Body of pancreas (tissue), 4 donors: ENCODE results near the gene OTULINL. TPM values are rescaled to one million over a fixed set of nuclear protein-coding genes. Genes with fewer than 3 reads are reported as not detected.
A peak's percentile ranks its signal among the peaks of the same experiment; 100 is the strongest.

ENCODE experiments used
- ATAC-seq: fragments of 150-250 bp; one replicate; pipeline ENCODE4 v1.9.1; 2016
- DNase-seq, 4 donors: peaks; one replicate each; pipeline ENCODE4 v3.0.0-alpha.2; 2019
- H3K27ac ChIP-seq, 4 donors: fragments of 200-600 bp; sonication (generic); 1 replicate in 3 of 4; 2 replicates in 1 of 4; pipeline versions ENCODE4 v1.5.1 to v1.6.1; 2016 to 2019; ENCODE audit warnings: mild to moderate bottlenecking in 1 of 4, mixed read lengths in 1 of 4, moderate library complexity in 1 of 4
- H3K27me3 ChIP-seq, 2 donors: fragments of 200-600 bp; sonication (generic); one replicate each; pipeline ENCODE4 v1.6.0; 2016; ENCODE audit warnings: mild to moderate bottlenecking in 1 of 2
- H3K36me3 ChIP-seq, 2 donors: fragments of 200-600 bp; sonication (generic); replicated peaks in 1 of 2; 2 replicates each; pipeline ENCODE4 v1.5.1; 2016; ENCODE audit warnings: low read depth in 2 of 2; ENCODE audit not compliant: insufficient read depth in 1 of 2
- H3K4me1 ChIP-seq: fragments of 200-600 bp; sonication (generic); one replicate; pipeline ENCODE4 v1.6.0; 2016
- H3K4me3 ChIP-seq, 2 donors: fragments of 200-600 bp; sonication (generic); 1 replicate in 1 of 2; 2 replicates in 1 of 2; pipeline ENCODE4 v1.5.1; 2016 to 2019
- H3K9me3 ChIP-seq, 3 donors: fragments of 200-600 bp; sonication (generic); 1 replicate in 2 of 3; 2 replicates in 1 of 3; pipeline ENCODE4 v1.5.1; 2016
- CTCF ChIP-seq, 7 experiments: fragments of 450-650 bp in 4 of 7; fragments of 200-600 bp in 3 of 7; sonication (generic) in 3 of 7; IDR thresholded peaks; one replicate each; pipeline ENCODE4 v1.5.1; 2016 to 2019; ENCODE audit warnings: antibody characterized with exemption in 7 of 7
- POLR2A ChIP-seq, 3 donors: fragments of 450-650 bp; IDR thresholded peaks; one replicate each; pipeline ENCODE4 v1.6.1; 2016; ENCODE audit warnings: antibody characterized with exemption in 3 of 3, mild to moderate bottlenecking in 2 of 3
- WGBS, 2 donors: methylation state at CpG; one replicate each; pipeline ENCODE4 v1.1.5; 2017; 5-methylcytosine and 5-hydroxymethylcytosine counted together
- intact Hi-C: fragments of 100-400 bp; cut with DNase I; formaldehyde crosslinking; loops from one replicate; pipeline ENCODE4 v1.15.1; 2023
- total RNA-seq, 2 donors: library from RNA; depleted of rRNA; stranded (reverse); fragments of >200 nt; gene quantifications; one replicate each; pipeline ENCODE4 v1.1.0, GENCODE V29; 2016

OTULINL gene
- total RNA-seq, 2 donors from 2014 or later: 3.3 to 26.2 TPM

GRCh38 chr5:14569948-14570691 is 11.5 kb upstream of the OTULINL start:
- ATAC-seq (no peak), DNase-seq (no peak)
- WGBS, 2 donors: 61 to 64% methylated on average over 4 of the region's 4 CpGs
- H3K4me3 ChIP-seq: no peak overlapping the region
- H3K27ac ChIP-seq: no peak overlapping the region
- intact Hi-C loops: no loop called here
- no peaks in the 10 kb centered on the region for H3K27me3 ChIP-seq
- no peak for TF ChIP-seq POLR2A (IDR thresholded peaks at IDR 0.05)
- TF ChIP-seq CTCF (IDR thresholded peaks at IDR 0.05): no peak
- no peaks in the 10 kb centered on the region for H3K9me3 ChIP-seq
- H3K4me1 ChIP-seq: peaks cover 10% of the 10 kb centered on the region
- no peaks in the 10 kb centered on the region for H3K36me3 ChIP-seq

- TF ChIP-seq POLR2A (IDR thresholded peaks at IDR 0.05) (no peak), CTCF (IDR thresholded peaks at IDR 0.05) (no peak)
- no peaks in the 10 kb centered on the region for H3K9me3 ChIP-seq
- DNase-seq: no peak
- intact Hi-C loops: no loop called here
- no peaks in the 10 kb centered on the region for H3K27me3 ChIP-seq
- H3K4me3 ChIP-seq: no peak overlapping the region
- no peak for ATAC-seq
- H3K27ac ChIP-seq: no peak overlapping the region
- H3K4me1 ChIP-seq: peaks cover 10% of the 10 kb centered on the region
- H3K36me3 ChIP-seq: no peaks in the 10 kb centered on the region
- WGBS, 2 donors: 93 to 96% methylated on average over 1 of the region's 1 CpG
Measured at GRCh38 chr5:14571901-14572300, 9.7 kb upstream of the OTULINL start.

DNA sequence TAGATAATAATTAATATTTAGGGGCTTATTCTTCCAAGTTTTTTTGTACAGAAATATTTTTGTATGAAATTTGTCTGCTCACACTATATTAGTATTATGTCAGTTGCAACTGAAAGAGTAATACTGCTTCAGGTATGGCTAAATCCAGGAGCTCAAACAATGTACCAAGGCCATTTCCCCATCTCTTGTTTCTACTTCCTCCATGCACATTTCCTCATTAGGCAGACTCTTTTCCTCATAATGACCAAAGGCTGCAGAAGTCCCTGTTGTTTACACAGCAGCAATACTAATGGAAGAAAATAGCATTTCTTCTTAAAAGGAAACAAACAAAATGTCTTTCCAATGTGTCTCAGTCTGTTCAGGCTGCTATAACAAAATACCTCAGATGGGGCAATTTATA is 9.2 kb upstream of the OTULINL start:
- no peak for ATAC-seq
- Histone ChIP-seq H3K9me3 (no peaks in the 10 kb centered on the region), H3K27ac (peak overlapping the region in 1 of 4 donors; percentile 27), H3K27me3 (no peaks in the 10 kb centered on the region), H3K4me3 (no peak overlapping the region), H3K4me1 (peaks cover 10% of the 10 kb centered on the region), H3K36me3 (no peaks in the 10 kb centered on the region)
- TF ChIP-seq POLR2A (IDR thresholded peaks at IDR 0.05) (no peak), CTCF (IDR thresholded peaks at IDR 0.05) (no peak)
- intact Hi-C loops: no loop called here
- no peak for DNase-seq

DNA sequence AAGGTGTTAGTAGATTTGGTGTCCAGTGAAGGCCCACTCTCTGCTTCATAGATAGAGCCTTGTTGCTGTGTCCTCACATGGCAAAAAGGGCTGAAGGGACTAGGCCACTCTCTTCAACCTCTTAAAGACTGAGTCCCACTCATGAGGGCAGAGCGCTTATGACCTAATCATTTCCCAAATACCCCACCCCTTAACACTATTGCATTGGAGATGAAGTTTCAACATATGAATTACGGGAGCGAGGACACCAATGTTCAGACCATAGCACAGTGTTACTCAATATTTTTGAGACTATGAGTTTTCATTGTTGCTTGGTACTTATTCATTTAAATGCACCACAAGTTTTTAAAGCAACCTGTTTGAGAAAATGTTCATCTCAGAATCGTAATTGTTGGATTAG is 8.8 kb upstream of the OTULINL start:
- no peaks in the 10 kb centered on the region for H3K36me3 ChIP-seq
- TF ChIP-seq POLR2A (IDR thresholded peaks at IDR 0.05): no peak
- TF ChIP-seq CTCF (IDR thresholded peaks at IDR 0.05): no peak
- intact Hi-C loops: no loop called here
- H3K27ac ChIP-seq: peak overlapping the region in 1 of 4 donors; percentile 27
- 76 to 98% methylated on average over 4 of the region's 4 CpGs for WGBS, 2 donors
- ATAC-seq (no peak), DNase-seq (no peak)
- no peak overlapping the region for H3K4me3 ChIP-seq
- H3K9me3 ChIP-seq: no peaks in the 10 kb centered on the region
- no peaks in the 10 kb centered on the region for H3K27me3 ChIP-seq
- peaks cover 10% of the 10 kb centered on the region for H3K4me1 ChIP-seq

DNA sequence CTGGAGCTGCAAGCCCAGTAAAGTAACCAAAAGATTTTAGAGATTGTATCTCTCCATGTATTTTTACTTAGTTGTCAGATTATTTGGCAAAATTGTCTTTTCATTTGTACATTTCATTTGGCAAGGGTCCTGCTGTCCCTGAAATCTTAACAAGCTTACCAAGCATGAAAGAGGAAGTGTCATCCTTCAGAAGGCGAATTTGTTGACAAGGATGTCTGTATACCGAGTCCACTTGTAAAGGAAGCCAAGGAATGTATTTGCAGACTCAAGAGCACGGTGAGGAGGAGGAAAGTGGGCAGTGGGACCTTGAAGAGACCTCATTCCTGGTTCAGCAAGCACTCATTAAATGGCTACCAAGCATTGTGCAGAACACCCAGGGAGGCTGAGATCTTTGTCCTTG is 7.5 kb upstream of the OTULINL start:
- no peaks in the 10 kb centered on the region for H3K9me3 ChIP-seq
- peaks cover 10% of the 10 kb centered on the region for H3K4me1 ChIP-seq
- H3K27ac ChIP-seq: peak overlapping the region in 1 of 4 donors; percentile 44
- H3K36me3 ChIP-seq: no peaks in the 10 kb centered on the region
- ATAC-seq: no peak
- no peak for DNase-seq
- no peaks in the 10 kb centered on the region for H3K27me3 ChIP-seq
- H3K4me3 ChIP-seq: no peak overlapping the region
- TF ChIP-seq CTCF (IDR thresholded peaks at IDR 0.05): no peak
- TF ChIP-seq POLR2A (IDR thresholded peaks at IDR 0.05): no peak
- WGBS, 2 donors: 61 to 68% methylated on average over 3 of the region's 3 CpGs
- intact Hi-C loops: no loop called here
